Caco-2 (cell line): ENCODE results near the gene HCRT. TPM values are rescaled to one million over a fixed set of nuclear protein-coding genes. Genes with fewer than 3 reads are reported as not detected.
A peak's percentile ranks its signal among the peaks of the same experiment; 100 is the strongest.

ENCODE experiments used
- BruUV-seq: library from RNA; stranded (reverse); fragments of 400-500 nt; replicated peaks from 2 replicates; lab custom pipeline; 2021; lab: Mats Ljungman, UMichigan
- CTCF ChIA-PET: fragments of 300-600 bp; sonication (Branson Sonifier 250); formaldehyde crosslinking; loops from one replicate; lab custom pipeline; 2022; ENCODE audit warnings: antibody characterized with exemption; lab: Charles Lee
- POLR2A ChIA-PET: fragments of 300-600 bp; sonication (Branson Sonifier 250); formaldehyde crosslinking; loops from one replicate; lab custom pipeline; 2022; ENCODE audit warnings: antibody characterized with exemption; lab: Charles Lee
- DNase-seq, 2 experiments: peaks; one replicate each; pipeline versions ENCODE4 v3.0.0 to v3.0.0-alpha.2; 2020 to 2022
- H3K27me3 ChIP-seq: replicated peaks from 2 replicates; pipeline ENCODE4 v1.6.0; 2011; ENCODE audit warnings: low read length; ENCODE audit not compliant: control insufficient read depth, insufficient read depth
- H3K36me3 ChIP-seq: 2 replicates; pipeline ENCODE4 v1.5.1; 2011; ENCODE audit warnings: low read length; ENCODE audit not compliant: control insufficient read depth, insufficient read depth
- H3K4me1 ChIP-seq: fragments of 250-450 bp; sonication (Bioruptor Pico); 2 replicates; pipeline ENCODE4 v1.5.1; 2020; ENCODE audit warnings: mild to moderate bottlenecking
- H3K4me3 ChIP-seq: 2 replicates; pipeline ENCODE4 v1.5.1; 2011; ENCODE audit warnings: low read depth, mild to moderate bottlenecking, control low read depth, low read length
- H3K9me3 ChIP-seq: fragments of 250-450 bp; sonication (Bioruptor Pico); 2 replicates; pipeline ENCODE4 v1.5.1; 2020; ENCODE audit warnings: mild to moderate bottlenecking, moderate library complexity
- H3K27ac Mint-ChIP-seq: one replicate; pipeline ENCODE4 v1.8.0; 2022; ENCODE audit warnings: mixed read lengths; ENCODE audit not compliant: unreplicated experiment
- H3K27me3 Mint-ChIP-seq: one replicate; pipeline ENCODE4 v1.8.0; 2022; ENCODE audit warnings: mixed read lengths; ENCODE audit not compliant: insufficient read depth, unreplicated experiment
- H3K36me3 Mint-ChIP-seq: one replicate; pipeline ENCODE4 v1.8.0; 2022; ENCODE audit warnings: mild to moderate bottlenecking, mixed read lengths; ENCODE audit not compliant: insufficient read depth, unreplicated experiment
- H3K4me1 Mint-ChIP-seq: one replicate; pipeline ENCODE4 v1.8.0; 2022; ENCODE audit warnings: low read depth, mixed read lengths; ENCODE audit not compliant: unreplicated experiment
- H3K4me3 Mint-ChIP-seq: one replicate; pipeline ENCODE4 v1.8.0; 2022; ENCODE audit warnings: mild to moderate bottlenecking, moderate library complexity, mixed read lengths; ENCODE audit not compliant: unreplicated experiment
- H3K9me3 Mint-ChIP-seq: one replicate; pipeline ENCODE4 v1.8.0; 2022; ENCODE audit warnings: mixed read lengths; ENCODE audit not compliant: unreplicated experiment
- intact Hi-C: fragments of 100-400 bp; cut with micrococcal nuclease; formaldehyde crosslinking; loops from one replicate; pipeline ENCODE4 v1.10.0; 2022; ENCODE audit not compliant: unreplicated experiment
- total RNA-seq: library from RNA; stranded (reverse); gene quantifications from 2 replicates; pipeline ENCODE4 v1.2.3, GENCODE V29; 2022
- TF ChIP-seq, protein P1 (sequence below), 2 experiments: fragments of 200-600 bp in 1 of 2; IDR thresholded peaks; 1 replicate in 1 of 2; 2 replicates in 1 of 2; pipeline versions ENCODE4 v1.5.1 to v1.8.0; 2011 to 2022; ENCODE audit warnings: antibody characterized with exemption in 1 of 2, control low read depth in 1 of 2, inconsistent platforms in 1 of 2, low read depth in 1 of 2, low read length in 1 of 2, mild to moderate bottlenecking in 1 of 2, moderate library complexity in 1 of 2; ENCODE audit not compliant: insufficient read depth in 1 of 2, severe bottlenecking in 1 of 2, unreplicated experiment in 1 of 2

HCRT gene
- total RNA-seq, 1 experiment from 2014 or later, result not detected

DNA sequence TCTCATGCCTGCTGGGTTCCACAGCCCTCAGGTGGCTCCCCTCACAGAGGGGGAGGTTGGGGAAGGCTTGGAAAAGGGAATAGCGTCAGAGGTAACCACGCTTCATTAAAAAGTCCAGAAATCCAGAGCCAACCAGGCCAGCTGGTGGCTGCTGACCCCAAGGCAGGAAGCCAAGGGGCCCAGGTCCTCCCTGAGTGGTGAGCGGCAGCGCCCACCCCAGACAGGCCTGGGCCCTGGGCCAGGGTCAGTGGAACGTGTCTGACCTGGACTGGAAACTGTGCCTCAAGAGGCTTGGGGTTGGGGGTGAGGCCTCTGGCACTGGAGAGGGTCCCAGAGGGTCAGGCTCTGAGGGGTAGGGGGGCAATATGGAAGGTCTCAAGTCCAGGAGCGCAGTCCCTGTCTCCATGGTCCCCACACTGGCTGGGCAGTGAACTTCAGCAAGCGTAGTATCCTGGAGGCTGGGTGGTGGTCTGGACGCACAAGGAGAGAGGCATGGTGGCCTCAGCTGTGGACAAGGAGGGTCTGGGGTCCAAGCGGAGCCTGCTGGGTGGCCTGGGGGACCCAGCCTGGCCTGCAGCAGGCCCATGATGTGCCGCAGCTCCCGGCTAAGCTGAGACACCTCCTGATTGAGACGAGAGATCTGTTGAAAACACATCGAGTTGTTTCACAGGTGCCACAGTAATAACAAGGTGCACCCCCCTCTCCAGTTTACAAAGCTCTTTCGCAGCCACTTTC, 25.3 kb downstream of the HCRT start:
- ChIA-PET CTCF (no interaction called here), POLR2A (no interaction called here)
- Histone ChIP-seq H3K27me3 (no peaks in the 10 kb centered on the region), H3K36me3 (no peaks in the 10 kb centered on the region), H3K9me3 (no peaks in the 10 kb centered on the region), H3K4me3 (no peak overlapping the region), H3K4me1 (no peaks in the 10 kb centered on the region)
- no peak for DNase-seq
- no peak overlapping the region for H3K4me3 Mint-ChIP-seq
- no peaks in the 10 kb centered on the region for H3K9me3 Mint-ChIP-seq
- TF ChIP-seq, protein P1, sequence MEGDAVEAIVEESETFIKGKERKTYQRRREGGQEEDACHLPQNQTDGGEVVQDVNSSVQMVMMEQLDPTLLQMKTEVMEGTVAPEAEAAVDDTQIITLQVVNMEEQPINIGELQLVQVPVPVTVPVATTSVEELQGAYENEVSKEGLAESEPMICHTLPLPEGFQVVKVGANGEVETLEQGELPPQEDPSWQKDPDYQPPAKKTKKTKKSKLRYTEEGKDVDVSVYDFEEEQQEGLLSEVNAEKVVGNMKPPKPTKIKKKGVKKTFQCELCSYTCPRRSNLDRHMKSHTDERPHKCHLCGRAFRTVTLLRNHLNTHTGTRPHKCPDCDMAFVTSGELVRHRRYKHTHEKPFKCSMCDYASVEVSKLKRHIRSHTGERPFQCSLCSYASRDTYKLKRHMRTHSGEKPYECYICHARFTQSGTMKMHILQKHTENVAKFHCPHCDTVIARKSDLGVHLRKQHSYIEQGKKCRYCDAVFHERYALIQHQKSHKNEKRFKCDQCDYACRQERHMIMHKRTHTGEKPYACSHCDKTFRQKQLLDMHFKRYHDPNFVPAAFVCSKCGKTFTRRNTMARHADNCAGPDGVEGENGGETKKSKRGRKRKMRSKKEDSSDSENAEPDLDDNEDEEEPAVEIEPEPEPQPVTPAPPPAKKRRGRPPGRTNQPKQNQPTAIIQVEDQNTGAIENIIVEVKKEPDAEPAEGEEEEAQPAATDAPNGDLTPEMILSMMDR (IDR thresholded peaks at IDR 0.05; ENCODE audit: insufficient read depth in 1 of 2, low read depth in 1 of 2, low read length in 1 of 2, severe bottlenecking in 1 of 2, unreplicated experiment in 1 of 2), result no peak
- no peak overlapping the region for H3K27ac Mint-ChIP-seq
- intact Hi-C loops, result no loop called here
- H3K27me3 Mint-ChIP-seq, result no peaks in the 10 kb centered on the region
- BruUV-seq, result no TSS peak
- no peaks in the 10 kb centered on the region for H3K4me1 Mint-ChIP-seq
- peaks cover 1% of the 10 kb centered on the region for H3K36me3 Mint-ChIP-seq

DNA sequence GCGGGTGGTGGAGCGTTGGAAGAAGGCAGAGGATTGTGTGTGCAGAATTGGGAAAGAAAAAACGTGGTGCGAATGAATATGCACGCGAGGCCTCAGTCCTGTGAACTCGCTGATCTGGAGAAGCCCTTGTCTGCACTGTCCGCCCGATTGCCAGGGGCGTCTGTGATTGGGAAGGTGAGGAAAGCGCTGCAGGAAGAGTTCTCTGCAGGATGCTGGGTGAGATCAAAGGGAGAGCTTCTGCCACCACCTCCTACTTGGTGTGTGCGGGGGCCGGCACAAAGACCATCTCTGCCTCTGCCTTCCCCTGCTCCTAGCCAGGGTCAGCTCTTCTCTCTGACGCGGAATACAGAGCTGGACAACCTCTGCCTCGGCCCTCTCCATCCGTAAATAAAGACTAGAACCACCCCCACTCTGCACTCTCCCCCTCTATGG, 29.6 kb downstream of the HCRT start:
- peak overlapping the region; percentile 47 for H3K27ac Mint-ChIP-seq
- peaks cover 9% of the 10 kb centered on the region for H3K4me1 ChIP-seq
- H3K4me3 Mint-ChIP-seq, result peak overlapping the region; percentile 92
- BruUV-seq, result TSS peak; percentile 38
- DNase-seq, result no peak
- H3K4me3 ChIP-seq, result no peak overlapping the region
- no peaks in the 10 kb centered on the region for H3K9me3 ChIP-seq
- peaks cover 7% of the 10 kb centered on the region for H3K4me1 Mint-ChIP-seq
- ChIA-PET CTCF (interaction anchor here (1.1 kb wide), 1 partner anchor 28 kb away, joined by 9 read pairs; no protein-coding TSS in a partner anchor), POLR2A (interaction anchor here (0.6 kb wide), 1 partner anchor 54 kb away, joined by 3 read pairs; no protein-coding TSS in a partner anchor)
- no peaks in the 10 kb centered on the region for H3K9me3 Mint-ChIP-seq
- no peaks in the 10 kb centered on the region for H3K27me3 Mint-ChIP-seq
- TF ChIP-seq, protein P1 (IDR thresholded peaks at IDR 0.05; ENCODE audit: insufficient read depth in 1 of 2, low read depth in 1 of 2, low read length in 1 of 2, severe bottlenecking in 1 of 2, unreplicated experiment in 1 of 2), result no peak
- no peaks in the 10 kb centered on the region for H3K36me3 ChIP-seq
- intact Hi-C loops, result loop anchor here (1.0 kb wide), 1 partner anchor 26 kb away; the partner anchor contains the start of gene KCNH4
- H3K27me3 ChIP-seq, result no peaks in the 10 kb centered on the region
- H3K36me3 Mint-ChIP-seq, result peaks cover 29% of the 10 kb centered on the region

DNA sequence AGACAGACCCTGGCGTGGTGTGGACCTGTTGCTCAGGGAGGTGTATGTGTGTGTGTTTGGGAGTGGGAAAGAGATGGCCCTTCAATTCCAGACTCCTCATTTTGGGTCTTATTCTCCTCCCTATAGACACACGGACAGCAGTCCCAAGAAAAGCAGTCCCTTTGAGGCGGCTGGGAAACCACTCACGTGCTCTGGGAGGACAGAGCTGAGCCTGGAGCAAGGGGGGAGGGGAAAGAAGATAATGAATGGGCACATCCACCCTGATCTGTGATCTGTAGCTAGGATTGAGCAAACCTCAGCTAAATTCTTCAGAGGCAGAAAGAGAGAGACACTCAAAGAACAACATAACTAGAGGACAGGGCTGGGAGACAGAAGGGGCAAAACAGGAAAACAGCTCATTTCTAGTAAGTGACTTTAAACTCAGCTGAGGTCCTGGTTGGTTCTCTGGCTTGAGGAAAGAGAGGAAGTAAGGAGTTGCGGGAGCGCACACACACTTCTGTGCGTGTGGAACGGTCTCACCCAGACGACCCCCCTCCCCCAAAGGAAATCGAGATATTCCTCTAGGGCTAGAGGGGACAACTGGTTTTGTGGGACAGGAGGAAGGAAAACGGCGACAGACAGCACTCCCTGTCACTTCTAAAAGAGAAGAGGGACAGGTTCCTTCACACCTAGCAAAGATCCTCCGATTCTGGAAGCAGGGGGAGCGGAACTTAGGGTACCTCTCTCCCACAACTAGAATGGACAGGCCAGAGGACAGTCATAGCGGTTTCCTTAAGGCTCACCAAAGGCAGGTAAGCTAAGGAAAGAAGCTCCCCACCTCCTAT, 31.1 kb downstream of the HCRT start:
- TF ChIP-seq, protein P1 (IDR thresholded peaks at IDR 0.05; ENCODE audit: insufficient read depth in 1 of 2, low read depth in 1 of 2, low read length in 1 of 2, severe bottlenecking in 1 of 2, unreplicated experiment in 1 of 2), result no peak
- no peaks in the 10 kb centered on the region for H3K27me3 Mint-ChIP-seq
- peak overlapping the region; percentile 93 for H3K4me3 ChIP-seq
- peaks cover 29% of the 10 kb centered on the region for H3K36me3 Mint-ChIP-seq
- TSS peak; percentile 43 for BruUV-seq
- H3K36me3 ChIP-seq, result no peaks in the 10 kb centered on the region
- intact Hi-C loops, result no loop called here
- H3K4me1 Mint-ChIP-seq, result peaks cover 7% of the 10 kb centered on the region
- H3K9me3 ChIP-seq, result no peaks in the 10 kb centered on the region
- peak overlapping the region; percentile 86 for H3K27ac Mint-ChIP-seq
- H3K27me3 ChIP-seq, result no peaks in the 10 kb centered on the region
- H3K4me3 Mint-ChIP-seq, result peak overlapping the region; percentile 92
- no peaks in the 10 kb centered on the region for H3K9me3 Mint-ChIP-seq
- peak; percentile 26 to 62 for DNase-seq
- CTCF ChIA-PET, result interaction anchor here (0.6 to 1.5 kb wide), 8 partner anchors 32 to 610 kb away, joined by 3 to 5 read pairs (median 3); partner anchors contain the start of genes HSPB9, NKIRAS2, ODAD4 and PSMC3IP
- POLR2A ChIA-PET, result interaction anchor here (0.6 to 1.0 kb wide), 3 partner anchors 18 to 1709 kb away, joined by 3 to 4 read pairs (median 3); no protein-coding TSS in a partner anchor
- H3K4me1 ChIP-seq, result peaks cover 9% of the 10 kb centered on the region
